Measurements from ENCODE around the gene PRC1.
A peak's percentile ranks its signal among the peaks of the same experiment; 100 is the strongest.

The PRC1 gene

GRCh38 chr15:90954712-90955623 lies 39.4 kb downstream of the PRC1 start, which contains the start of gene RCCD1:
TSS of gene RCCD1 (plus strand) at chr15:90954884. CDS start at chr15:90956735, 1,851 bp downstream.
- DNase-seq (ENCODE audit: extremely low read depth, low read depth): peak; percentile 83
- TF ChIP-seq CTCF (IDR thresholded peaks at IDR 0.05; ENCODE audit: low read depth, low read length): no peak

- TF ChIP-seq CTCF (IDR thresholded peaks at IDR 0.05; ENCODE audit: low read depth, low read length): no peak
- no peak for DNase-seq (ENCODE audit: extremely low read depth, low read depth)
Observed at GRCh38 chr15:90953947-90954711, 40.2 kb downstream of the PRC1 start.

- no peak for TF ChIP-seq CTCF (IDR thresholded peaks at IDR 0.05; ENCODE audit: low read depth, low read length)
- DNase-seq (ENCODE audit: extremely low read depth, low read depth): no peak
Observed at GRCh38 chr15:90952901-90953677, 41.2 kb downstream of the PRC1 start.

DNA sequence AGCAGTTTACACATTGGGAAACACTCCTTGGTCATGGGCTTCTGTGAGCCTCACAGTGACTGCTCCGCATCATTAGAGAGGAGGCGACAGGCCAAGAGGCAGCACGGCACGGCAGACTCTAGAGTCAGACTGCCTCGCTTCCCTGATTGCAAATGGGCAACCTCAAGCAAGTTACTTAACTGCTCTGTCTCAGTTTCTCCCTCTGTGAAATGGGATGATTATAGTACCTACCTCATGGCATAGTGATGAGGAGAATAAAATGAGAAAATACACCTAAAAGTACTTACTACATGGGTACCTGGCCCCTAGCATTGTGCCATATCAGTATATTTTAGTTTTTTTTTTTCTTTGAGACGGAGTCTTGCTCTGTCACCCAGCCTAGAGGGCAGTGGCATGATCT lies 43.7 kb downstream of the PRC1 start:
- no peak for TF ChIP-seq CTCF (IDR thresholded peaks at IDR 0.05; ENCODE audit: low read depth, low read length)
- DNase-seq (ENCODE audit: extremely low read depth, low read depth): no peak

GRCh38 chr15:90949979-90950675 lies 44.2 kb downstream of the PRC1 start:
- DNase-seq (ENCODE audit: extremely low read depth, low read depth): no peak
- TF ChIP-seq CTCF (IDR thresholded peaks at IDR 0.05; ENCODE audit: low read depth, low read length): no peak

DNA sequence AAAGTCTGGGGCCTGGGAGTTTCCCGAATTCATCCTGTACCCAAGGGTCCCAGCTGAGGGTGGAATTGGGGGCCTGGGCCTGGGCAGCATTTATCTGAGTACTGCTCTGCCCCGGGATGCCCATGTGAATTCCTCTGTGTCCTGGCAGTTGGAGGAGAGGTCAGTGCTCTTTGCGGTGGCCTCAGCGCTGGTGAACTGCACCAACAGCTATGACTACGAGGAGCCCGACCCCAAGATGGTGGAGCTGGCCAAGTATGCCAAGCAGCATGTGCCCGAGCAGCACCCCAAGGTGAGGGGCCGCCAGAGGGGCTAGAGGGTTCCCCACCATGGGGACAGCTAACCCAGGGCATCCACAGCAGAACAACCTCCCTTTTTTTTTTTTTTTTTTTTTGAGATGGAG lies 45.8 kb downstream of the PRC1 start:
- TF ChIP-seq CTCF (IDR thresholded peaks at IDR 0.05; ENCODE audit: low read depth, low read length): no peak
- DNase-seq (ENCODE audit: extremely low read depth, low read depth): no peak
